Activated CD4-positive, alpha-beta T cell treated with anti-CD3 and anti-CD28 coated beads, Interleukin-2, amount 10 ng/mL, durations not matched to agents 7 days and 5 days (primary cell): ENCODE results near the gene ADRA2A. TPM values are rescaled to one million over a fixed set of nuclear protein-coding genes. Genes with fewer than 3 reads are reported as not detected.

Experiments used
- CTCF ChIA-PET: fragments of 350-600 bp; sonication (Branson Sonifier 250); formaldehyde crosslinking; loops from one replicate; lab custom pipeline; 2021; ENCODE audit warnings: antibody characterized with exemption; lab: Charles Lee
- POLR2A ChIA-PET: fragments of 350-600 bp; sonication (Branson Sonifier 250); formaldehyde crosslinking; loops from one replicate; lab custom pipeline; 2021; ENCODE audit warnings: antibody characterized with exemption; lab: Charles Lee
- DNase-seq: peaks from one replicate; pipeline ENCODE4 v3.0.0-alpha.2; 2020
- H3K27ac Mint-ChIP-seq: one replicate; pipeline ENCODE4 v1.8.0; 2021; ENCODE audit warnings: mild to moderate bottlenecking, moderate library complexity, mixed read lengths
- H3K27me3 Mint-ChIP-seq: one replicate; pipeline ENCODE4 v1.8.0; 2021; ENCODE audit warnings: mixed read lengths
- H3K36me3 Mint-ChIP-seq: one replicate; pipeline ENCODE4 v1.8.0; 2021; ENCODE audit warnings: low read depth, mixed read lengths
- H3K4me1 Mint-ChIP-seq: one replicate; pipeline ENCODE4 v1.8.0; 2021; ENCODE audit warnings: mixed read lengths
- H3K4me3 Mint-ChIP-seq: one replicate; pipeline ENCODE4 v1.8.0; 2021; ENCODE audit warnings: mild to moderate bottlenecking, moderate library complexity, mixed read lengths
- H3K9me3 Mint-ChIP-seq: one replicate; pipeline ENCODE4 v1.8.0; 2021; ENCODE audit warnings: mixed read lengths
- total RNA-seq, 2 experiments: library from RNA; stranded (reverse); gene quantifications; one replicate each; pipeline ENCODE4 v1.2.3, GENCODE V29; 2021

ADRA2A gene
- total RNA-seq, 2 experiments from 2014 or later, result not detected

GRCh38 chr10:111077785-111078504 is 1.1 kb downstream of the ADRA2A start:
- peak overlapping the region; percentile 45 for H3K4me3 Mint-ChIP-seq
- no peaks in the 10 kb centered on the region for H3K9me3 Mint-ChIP-seq
- peaks cover 3% of the 10 kb centered on the region for H3K36me3 Mint-ChIP-seq
- peaks cover 60% of the 10 kb centered on the region for H3K27me3 Mint-ChIP-seq
- ChIA-PET POLR2A (no interaction called here), CTCF (interaction anchor here (1.1 kb wide), 1 partner anchor 406 kb away, joined by 4 read pairs; no protein-coding TSS in a partner anchor)
- no peak for DNase-seq
- peaks cover 15% of the 10 kb centered on the region for H3K4me1 Mint-ChIP-seq
- peak overlapping the region; percentile 33 for H3K27ac Mint-ChIP-seq

DNA sequence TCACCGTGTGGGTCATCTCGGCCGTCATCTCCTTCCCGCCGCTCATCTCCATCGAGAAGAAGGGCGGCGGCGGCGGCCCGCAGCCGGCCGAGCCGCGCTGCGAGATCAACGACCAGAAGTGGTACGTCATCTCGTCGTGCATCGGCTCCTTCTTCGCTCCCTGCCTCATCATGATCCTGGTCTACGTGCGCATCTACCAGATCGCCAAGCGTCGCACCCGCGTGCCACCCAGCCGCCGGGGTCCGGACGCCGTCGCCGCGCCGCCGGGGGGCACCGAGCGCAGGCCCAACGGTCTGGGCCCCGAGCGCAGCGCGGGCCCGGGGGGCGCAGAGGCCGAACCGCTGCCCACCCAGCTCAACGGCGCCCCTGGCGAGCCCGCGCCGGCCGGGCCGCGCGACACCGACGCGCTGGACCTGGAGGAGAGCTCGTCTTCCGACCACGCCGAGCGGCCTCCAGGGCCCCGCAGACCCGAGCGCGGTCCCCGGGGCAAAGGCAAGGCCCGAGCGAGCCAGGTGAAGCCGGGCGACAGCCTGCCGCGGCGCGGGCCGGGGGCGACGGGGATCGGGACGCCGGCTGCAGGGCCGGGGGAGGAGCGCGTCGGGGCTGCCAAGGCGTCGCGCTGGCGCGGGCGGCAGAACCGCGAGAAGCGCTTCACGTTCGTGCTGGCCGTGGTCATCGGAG is 1.8 kb downstream of the ADRA2A start:
- ChIA-PET POLR2A (no interaction called here), CTCF (no interaction called here)
- Mint-ChIP-seq H3K36me3 (peaks cover 3% of the 10 kb centered on the region), H3K27me3 (peaks cover 53% of the 10 kb centered on the region), H3K9me3 (no peaks in the 10 kb centered on the region), H3K4me1 (peaks cover 15% of the 10 kb centered on the region), H3K27ac (no peak overlapping the region), H3K4me3 (no peak overlapping the region)
- DNase-seq, result no peak

GRCh38 chr10:111079241-111079760 is 2.5 kb downstream of the ADRA2A start:
- Mint-ChIP-seq H3K9me3 (no peaks in the 10 kb centered on the region), H3K4me1 (peaks cover 15% of the 10 kb centered on the region), H3K4me3 (peak overlapping the region; percentile 35), H3K27ac (no peak overlapping the region), H3K27me3 (peaks cover 48% of the 10 kb centered on the region), H3K36me3 (peaks cover 3% of the 10 kb centered on the region)
- DNase-seq, result no peak
- CTCF ChIA-PET, result no interaction called here
- POLR2A ChIA-PET, result no interaction called here

DNA sequence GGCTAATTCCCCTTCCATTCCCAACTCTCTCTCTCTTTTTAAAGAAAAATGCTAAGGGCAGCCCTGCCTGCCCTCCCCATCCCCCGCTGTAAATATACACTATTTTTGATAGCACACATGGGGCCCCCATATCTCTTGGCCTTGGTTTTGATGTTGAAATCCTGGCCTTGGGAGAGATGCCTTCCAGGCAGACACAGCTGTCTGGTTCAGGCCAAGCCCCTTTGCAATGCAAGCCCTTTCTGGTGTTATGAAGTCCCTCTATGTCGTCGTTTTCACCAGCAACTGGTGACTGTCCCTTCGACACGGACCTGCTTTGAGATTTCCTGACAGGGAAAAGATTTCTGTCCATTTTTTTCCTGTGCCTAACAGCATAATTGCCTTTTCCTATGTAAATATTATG is 3.0 kb downstream of the ADRA2A start:
- peaks cover 15% of the 10 kb centered on the region for H3K4me1 Mint-ChIP-seq
- no peak overlapping the region for H3K27ac Mint-ChIP-seq

GRCh38 chr10:111080224-111080623 is 3.4 kb downstream of the ADRA2A start:
- peaks cover 38% of the 10 kb centered on the region for H3K27me3 Mint-ChIP-seq
- H3K9me3 Mint-ChIP-seq, result no peaks in the 10 kb centered on the region
- peaks cover 3% of the 10 kb centered on the region for H3K36me3 Mint-ChIP-seq
- no peak for DNase-seq
- no peak overlapping the region for H3K27ac Mint-ChIP-seq
- ChIA-PET CTCF (no interaction called here), POLR2A (no interaction called here)
- no peak overlapping the region for H3K4me3 Mint-ChIP-seq
- peaks cover 15% of the 10 kb centered on the region for H3K4me1 Mint-ChIP-seq

More for the DNA sequence above, 3.0 kb downstream of the ADRA2A start:
- no peak for DNase-seq
- H3K27me3 Mint-ChIP-seq, result peaks cover 43% of the 10 kb centered on the region
- H3K4me3 Mint-ChIP-seq, result peak overlapping the region; percentile 35
- ChIA-PET POLR2A (no interaction called here), CTCF (no interaction called here)
- H3K36me3 Mint-ChIP-seq, result peaks cover 3% of the 10 kb centered on the region
- no peaks in the 10 kb centered on the region for H3K9me3 Mint-ChIP-seq

- H3K27ac Mint-ChIP-seq, result no peak overlapping the region
- ChIA-PET CTCF (no interaction called here), POLR2A (no interaction called here)
- peaks cover 30% of the 10 kb centered on the region for H3K27me3 Mint-ChIP-seq
- H3K36me3 Mint-ChIP-seq, result peaks cover 3% of the 10 kb centered on the region
- H3K4me3 Mint-ChIP-seq, result no peak overlapping the region
- peaks cover 12% of the 10 kb centered on the region for H3K4me1 Mint-ChIP-seq
- no peak for DNase-seq
- no peaks in the 10 kb centered on the region for H3K9me3 Mint-ChIP-seq
These were observed 4.8 kb downstream of the ADRA2A start for GRCh38 chr10:111081595-111081994.

DNA sequence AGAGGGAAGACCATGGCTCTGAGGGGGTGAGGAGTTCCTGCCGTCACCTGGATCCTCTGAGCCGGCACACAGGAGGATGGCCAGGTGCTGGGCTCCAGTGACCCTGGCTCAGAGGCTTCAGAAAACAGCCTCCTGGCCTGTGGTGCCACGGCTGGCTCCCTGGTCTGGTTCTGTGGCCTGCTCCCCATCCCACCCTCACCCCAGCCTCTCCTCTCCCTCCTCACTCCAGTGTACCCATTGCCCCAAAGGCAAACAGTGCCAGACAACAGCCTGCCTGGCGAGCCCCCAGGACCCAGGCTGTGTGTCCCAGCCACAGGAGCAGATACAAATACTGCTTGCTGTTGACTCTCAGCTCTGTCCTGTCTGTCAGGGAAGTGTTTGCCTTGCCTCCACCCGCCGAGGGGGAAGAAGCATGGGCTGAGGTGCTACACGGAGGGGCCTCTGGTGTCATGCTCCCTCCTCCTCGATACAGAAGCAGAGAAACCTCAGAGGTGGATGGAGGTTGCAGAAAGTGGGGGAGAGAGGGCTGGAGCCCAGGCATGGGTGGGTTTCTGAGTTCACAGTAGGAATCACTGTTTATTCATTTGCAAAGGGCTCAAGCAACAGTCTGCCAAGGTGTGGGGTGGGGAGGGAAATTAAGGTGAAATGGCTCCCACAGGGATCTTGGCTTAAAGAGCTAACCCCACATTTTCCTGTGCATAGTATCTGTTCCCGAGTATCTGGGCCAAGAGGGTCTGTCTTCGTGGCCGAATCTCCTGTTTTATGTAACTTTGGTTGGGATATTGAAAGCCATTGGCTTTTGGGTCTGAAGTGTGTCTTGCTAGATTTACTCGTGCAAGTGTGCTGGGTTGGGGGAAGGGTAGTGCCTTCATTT is 5.5 kb downstream of the ADRA2A start:
- CTCF ChIA-PET, result no interaction called here

GRCh38 chr10:111083222-111084095 is 6.6 kb downstream of the ADRA2A start:
- peaks cover 3% of the 10 kb centered on the region for H3K4me1 Mint-ChIP-seq
- POLR2A ChIA-PET, result no interaction called here
- H3K9me3 Mint-ChIP-seq, result no peaks in the 10 kb centered on the region
- CTCF ChIA-PET, result no interaction called here
- no peak for DNase-seq
- no peak overlapping the region for H3K4me3 Mint-ChIP-seq
- H3K27ac Mint-ChIP-seq, result no peak overlapping the region
- H3K27me3 Mint-ChIP-seq, result peaks cover 21% of the 10 kb centered on the region
- peaks cover 3% of the 10 kb centered on the region for H3K36me3 Mint-ChIP-seq

More for the DNA sequence above, 5.5 kb downstream of the ADRA2A start:
- POLR2A ChIA-PET, result no interaction called here
- H3K27me3 Mint-ChIP-seq, result peaks cover 30% of the 10 kb centered on the region
- peaks cover 3% of the 10 kb centered on the region for H3K36me3 Mint-ChIP-seq
- peaks cover 10% of the 10 kb centered on the region for H3K4me1 Mint-ChIP-seq
- no peak for DNase-seq
- no peak overlapping the region for H3K4me3 Mint-ChIP-seq
- no peak overlapping the region for H3K27ac Mint-ChIP-seq
- H3K9me3 Mint-ChIP-seq, result no peaks in the 10 kb centered on the region

DNA sequence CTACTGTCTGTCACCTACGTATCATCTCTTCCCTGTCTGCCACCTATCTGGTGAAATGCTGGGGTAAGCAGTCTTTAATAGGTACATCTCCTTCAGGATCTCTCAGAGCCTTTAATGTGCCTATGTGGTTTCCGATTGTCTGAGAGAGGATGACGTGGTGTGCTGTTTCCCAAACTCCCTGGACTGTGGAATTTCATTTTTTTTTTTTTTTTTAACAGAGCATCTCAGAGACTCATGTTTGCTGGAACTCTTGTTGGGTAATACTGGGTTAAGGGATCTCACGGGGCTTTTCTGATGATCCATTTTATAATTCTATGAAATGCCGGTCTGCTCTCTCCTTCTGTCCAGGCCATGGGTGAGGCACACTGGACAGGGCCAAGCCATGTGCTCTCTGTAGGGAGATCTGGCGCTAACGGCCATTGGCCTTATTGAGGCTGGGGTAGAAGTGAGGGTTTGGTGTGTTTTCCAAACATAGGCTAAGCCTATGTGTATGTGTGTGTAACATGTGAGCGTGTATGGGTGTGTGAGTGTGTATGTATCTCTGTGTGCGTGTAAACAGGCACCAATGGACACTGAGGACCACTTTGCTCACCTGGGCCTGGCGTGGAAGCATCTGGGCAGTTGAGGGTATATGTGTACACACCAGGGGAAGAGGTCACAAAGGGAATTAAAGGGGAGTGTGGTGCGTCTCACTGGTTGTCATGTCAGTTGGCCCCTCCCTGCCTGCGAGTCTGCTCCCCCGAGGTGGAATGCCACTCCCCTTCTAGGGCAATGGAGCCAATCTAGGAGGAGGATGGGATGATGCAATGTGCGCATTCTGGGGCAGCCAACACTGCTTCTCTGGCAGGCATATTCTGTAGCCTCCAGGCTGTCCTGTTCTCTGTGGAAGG is 7.8 kb downstream of the ADRA2A start:
- Mint-ChIP-seq H3K9me3 (no peaks in the 10 kb centered on the region), H3K27me3 (peaks cover 14% of the 10 kb centered on the region), H3K4me1 (no peaks in the 10 kb centered on the region), H3K4me3 (no peak overlapping the region), H3K27ac (no peak overlapping the region), H3K36me3 (no peaks in the 10 kb centered on the region)
- ChIA-PET POLR2A (no interaction called here), CTCF (no interaction called here)
- no peak for DNase-seq

DNA sequence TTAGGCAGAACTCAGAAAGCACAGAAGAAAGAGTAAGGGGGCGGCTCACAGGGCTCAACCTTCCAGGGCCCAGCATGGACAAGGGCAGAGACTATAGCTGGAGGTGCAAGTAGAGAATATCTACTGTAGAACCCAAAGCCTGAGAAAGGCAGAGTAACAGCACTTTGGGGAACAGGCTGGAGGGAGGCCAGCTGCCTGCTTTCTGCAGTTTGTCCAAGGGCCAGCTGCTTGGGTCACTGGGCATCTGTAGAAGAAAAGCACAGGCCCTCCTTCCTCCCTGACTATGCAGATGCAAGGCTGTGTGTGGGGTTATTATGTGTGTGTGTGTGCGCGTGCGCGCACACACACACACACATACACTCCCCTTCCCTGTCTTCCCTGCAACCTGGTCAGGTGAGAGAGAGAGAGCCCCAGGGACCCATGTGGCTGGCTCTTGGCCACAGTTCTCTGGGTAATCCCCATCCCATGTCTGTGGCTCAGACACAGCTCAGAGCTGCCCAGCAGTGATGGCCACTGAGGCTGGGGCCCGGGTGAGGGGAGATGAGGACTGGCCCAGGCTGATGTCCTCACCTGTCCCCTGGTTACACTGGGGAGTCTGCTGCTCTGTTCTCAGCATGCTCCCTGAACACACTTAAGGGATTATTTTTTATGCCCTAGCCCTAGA is 9.0 kb downstream of the ADRA2A start:
- H3K4me3 Mint-ChIP-seq, result no peak overlapping the region
- H3K36me3 Mint-ChIP-seq, result no peaks in the 10 kb centered on the region
- H3K27me3 Mint-ChIP-seq, result peaks cover 6% of the 10 kb centered on the region
- DNase-seq, result no peak
- no peaks in the 10 kb centered on the region for H3K9me3 Mint-ChIP-seq
- ChIA-PET POLR2A (no interaction called here), CTCF (interaction anchor here (1.0 kb wide), 1 partner anchor 14 kb away, joined by 3 read pairs; no protein-coding TSS in a partner anchor)
- H3K4me1 Mint-ChIP-seq, result no peaks in the 10 kb centered on the region
- H3K27ac Mint-ChIP-seq, result no peak overlapping the region

- Mint-ChIP-seq H3K4me1 (no peaks in the 10 kb centered on the region), H3K9me3 (no peaks in the 10 kb centered on the region), H3K27me3 (peaks cover 10% of the 10 kb centered on the region), H3K4me3 (no peak overlapping the region), H3K36me3 (no peaks in the 10 kb centered on the region), H3K27ac (no peak overlapping the region)
- no peak for DNase-seq
- POLR2A ChIA-PET, result no interaction called here
- CTCF ChIA-PET, result interaction anchor here (1.0 to 2.3 kb wide), 2 partner anchors 15 to 49 kb away, joined by 3 to 4 read pairs; no protein-coding TSS in a partner anchor
These were observed 9.7 kb downstream of the ADRA2A start for GRCh38 chr10:111086574-111086973.
